NCI-H2196 treated with DMSO at 0.1 percent for 48 hours (cell line): Measurements from ENCODE around the gene NFATC1.
A peak's percentile ranks its signal among the peaks of the same experiment; 100 is the strongest.

Source experiments
- DNase-seq: peaks from one replicate; lab custom pipeline; 2025; ENCODE audit not compliant: unreplicated experiment; lab: John Stamatoyannopoulos, UW

NFATC1 gene

GRCh38 chr18:79395761-79396404 is at the start of gene NFATC1:
NFATC1 (plus strand) TSS chr18:79395930; CDS start chr18:79396225, 295 bp downstream.
- DNase-seq: peak; percentile 31

GRCh38 chr18:79345981-79346380 is 49.7 kb upstream of the NFATC1 start:
- no peak for DNase-seq

- DNase-seq: no peak
These were observed 47.7 kb upstream of the NFATC1 start for GRCh38 chr18:79348066-79348465.

DNA sequence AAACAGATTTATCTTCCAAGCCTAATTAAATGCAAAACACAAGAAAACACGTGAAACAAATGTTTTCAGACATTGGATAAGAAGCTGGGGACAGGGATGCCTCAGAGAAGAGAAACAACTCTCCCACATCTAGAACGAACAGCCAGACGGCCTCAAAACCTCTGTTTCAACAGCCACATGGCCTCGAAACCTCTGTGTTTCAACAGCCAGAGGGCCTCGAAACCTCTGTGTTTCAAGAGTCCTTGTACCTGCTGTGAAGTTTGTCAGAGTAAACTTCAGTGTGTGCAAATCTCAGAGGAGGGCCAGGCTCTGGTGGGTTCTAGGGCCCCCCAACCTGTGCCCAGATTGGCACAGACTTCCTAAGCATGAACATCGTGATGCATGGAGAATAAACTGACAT is 43.3 kb upstream of the NFATC1 start:
- no peak for DNase-seq

DNA sequence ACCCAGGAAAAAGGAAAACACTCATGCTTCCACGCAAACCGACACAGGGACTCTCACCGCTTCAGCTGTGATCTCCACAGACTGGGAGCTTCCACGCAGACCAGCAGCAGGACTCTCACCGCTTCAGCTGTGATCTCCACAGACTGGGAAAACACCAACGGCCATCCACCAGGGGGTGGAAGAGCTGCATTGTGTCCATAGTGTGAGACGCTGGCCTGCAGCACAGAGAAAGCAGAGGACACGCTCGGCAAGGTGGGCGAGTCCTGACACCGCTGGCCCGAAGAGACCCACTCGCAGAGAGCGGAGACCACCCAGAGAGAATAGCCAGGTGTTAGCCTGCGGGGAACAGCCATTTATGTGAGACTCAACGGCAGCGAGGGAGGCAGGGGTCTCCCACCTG is 42.5 kb upstream of the NFATC1 start:
- DNase-seq: no peak

GRCh38 chr18:79354350-79354749 is 41.4 kb upstream of the NFATC1 start:
- DNase-seq: no peak

DNA sequence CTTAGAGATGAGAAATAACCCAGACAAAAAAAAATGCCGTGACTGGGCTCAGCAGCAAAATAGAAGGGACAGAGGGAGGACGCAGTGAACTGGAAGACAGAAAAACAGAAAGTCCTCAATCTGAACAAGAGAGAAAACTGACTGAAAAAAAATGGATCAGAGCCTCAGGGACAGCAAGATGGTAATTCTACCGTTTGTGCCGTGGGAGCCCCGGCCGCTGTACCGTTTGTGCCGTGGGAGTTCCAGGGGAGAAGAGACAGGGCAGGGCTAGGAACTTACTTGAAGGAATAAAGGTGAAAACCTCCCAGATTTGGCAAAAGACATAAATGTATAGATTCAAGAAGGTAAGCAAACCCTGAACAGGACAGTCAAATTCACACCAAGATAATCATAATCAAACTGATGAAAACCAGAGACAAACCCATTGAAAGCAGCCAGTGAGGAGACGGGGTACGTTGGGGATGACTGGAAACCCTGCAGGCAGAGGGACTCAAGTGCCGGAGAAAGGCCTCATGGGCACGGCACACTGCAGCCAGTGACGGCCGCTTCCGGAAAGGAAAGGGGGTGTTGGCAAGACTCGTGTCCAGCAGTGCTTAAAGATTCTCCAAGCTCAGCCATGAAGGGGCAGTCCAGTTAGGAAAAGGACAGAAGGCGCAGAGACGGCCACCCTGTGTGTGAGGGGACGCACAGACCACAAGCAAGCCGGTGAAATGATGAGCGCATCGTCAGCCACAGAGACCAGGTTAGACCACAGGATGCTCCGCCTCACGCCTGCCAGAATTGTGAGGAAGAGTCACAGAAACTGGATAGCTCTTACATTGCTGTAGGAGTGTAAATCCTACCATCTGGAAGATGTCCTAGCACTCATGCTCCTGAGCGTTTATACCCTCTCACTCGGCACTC is 40.0 kb upstream of the NFATC1 start:
- no peak for DNase-seq

DNA sequence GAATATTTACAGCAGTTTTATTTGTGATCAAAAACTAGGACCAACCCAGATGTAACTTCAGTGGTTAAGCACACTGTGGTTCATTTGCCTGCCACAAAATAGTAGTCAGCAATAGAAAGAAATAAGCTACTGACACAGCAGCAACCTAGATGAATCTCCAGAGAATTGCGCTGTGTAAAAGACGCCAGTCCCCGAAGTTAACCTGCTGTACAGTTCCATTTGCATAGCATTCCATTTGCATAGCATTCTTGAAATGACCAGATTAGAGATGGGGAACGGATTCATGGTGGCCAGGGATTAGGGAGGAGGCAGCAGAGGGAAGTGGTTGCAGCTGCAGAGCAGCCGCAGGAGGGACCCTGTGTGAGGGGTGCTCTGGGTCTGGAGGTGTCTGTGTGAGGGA is 39.3 kb upstream of the NFATC1 start:
- DNase-seq: no peak

DNA sequence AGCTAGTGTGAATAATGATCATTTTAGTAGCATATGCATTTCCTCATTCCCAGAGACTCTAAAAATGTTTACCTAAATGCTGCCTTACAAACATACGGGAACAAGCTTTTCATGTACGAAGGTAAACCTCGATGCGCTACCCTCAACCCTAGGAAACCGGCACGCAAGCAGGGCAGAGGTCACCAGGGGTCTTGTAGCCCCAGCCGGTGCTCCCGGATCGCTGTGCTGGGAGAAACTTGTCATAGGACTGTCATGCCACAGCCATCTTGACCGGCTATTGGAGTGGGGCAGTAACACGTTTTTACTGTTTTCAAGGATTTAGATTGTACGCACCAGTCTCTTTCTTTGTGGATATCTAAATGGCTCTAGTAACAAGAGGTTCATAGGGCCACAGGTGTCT is 34.8 kb upstream of the NFATC1 start:
- no peak for DNase-seq

DNA sequence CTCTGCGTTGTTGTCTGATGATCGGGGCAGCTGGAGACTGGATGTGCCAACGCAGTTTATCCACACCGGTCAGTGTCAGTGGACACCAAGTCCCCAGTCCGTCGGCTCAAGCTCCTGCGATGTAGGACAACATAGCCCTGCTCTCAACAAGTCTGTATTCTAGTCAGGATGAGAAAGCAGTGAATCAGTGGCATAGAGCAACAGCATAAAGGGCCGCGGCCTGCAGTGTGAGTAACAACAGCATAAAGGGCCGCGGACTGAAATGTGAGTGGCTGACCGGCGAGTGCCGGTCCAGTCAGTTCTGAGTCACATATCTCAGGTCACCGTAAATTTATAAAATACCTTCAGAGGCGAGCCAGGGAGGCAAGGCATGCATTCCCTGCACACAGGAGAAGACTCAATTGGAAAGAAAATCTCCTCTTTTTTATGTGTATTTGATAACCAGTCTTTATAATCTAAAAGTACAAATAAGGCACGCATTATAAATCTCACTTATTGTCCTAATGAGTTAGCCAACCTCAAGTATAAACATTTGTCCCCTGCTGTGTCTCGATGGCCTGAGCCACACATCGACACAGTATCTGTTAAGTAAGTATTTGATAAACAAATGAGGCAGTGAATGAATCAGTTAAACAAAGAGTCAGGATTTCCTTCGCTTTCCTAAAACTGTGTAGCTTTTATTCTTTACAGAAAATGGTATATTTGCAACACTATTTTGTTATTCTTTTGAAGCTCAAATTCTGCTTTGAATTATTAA is 33.8 kb upstream of the NFATC1 start:
- no peak for DNase-seq

DNA sequence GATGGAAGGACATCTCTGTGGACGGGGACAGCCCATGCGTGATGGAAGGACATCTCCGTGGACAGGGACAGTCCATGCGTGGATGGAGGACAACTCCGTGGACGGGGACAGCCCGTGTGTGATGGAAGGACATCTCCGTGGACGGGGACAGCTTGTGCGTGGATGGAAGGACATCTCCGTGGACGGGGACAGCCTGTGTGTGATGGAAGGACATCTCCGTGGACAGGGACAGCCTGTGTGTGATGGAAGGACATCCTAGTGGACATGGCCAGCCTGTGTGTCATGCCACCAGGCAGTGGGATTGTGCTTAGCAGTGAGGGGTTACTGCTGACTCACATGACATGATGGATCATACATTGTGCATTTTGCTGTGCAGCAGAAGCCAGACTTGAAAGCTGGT is 30.0 kb upstream of the NFATC1 start:
- no peak for DNase-seq

DNA sequence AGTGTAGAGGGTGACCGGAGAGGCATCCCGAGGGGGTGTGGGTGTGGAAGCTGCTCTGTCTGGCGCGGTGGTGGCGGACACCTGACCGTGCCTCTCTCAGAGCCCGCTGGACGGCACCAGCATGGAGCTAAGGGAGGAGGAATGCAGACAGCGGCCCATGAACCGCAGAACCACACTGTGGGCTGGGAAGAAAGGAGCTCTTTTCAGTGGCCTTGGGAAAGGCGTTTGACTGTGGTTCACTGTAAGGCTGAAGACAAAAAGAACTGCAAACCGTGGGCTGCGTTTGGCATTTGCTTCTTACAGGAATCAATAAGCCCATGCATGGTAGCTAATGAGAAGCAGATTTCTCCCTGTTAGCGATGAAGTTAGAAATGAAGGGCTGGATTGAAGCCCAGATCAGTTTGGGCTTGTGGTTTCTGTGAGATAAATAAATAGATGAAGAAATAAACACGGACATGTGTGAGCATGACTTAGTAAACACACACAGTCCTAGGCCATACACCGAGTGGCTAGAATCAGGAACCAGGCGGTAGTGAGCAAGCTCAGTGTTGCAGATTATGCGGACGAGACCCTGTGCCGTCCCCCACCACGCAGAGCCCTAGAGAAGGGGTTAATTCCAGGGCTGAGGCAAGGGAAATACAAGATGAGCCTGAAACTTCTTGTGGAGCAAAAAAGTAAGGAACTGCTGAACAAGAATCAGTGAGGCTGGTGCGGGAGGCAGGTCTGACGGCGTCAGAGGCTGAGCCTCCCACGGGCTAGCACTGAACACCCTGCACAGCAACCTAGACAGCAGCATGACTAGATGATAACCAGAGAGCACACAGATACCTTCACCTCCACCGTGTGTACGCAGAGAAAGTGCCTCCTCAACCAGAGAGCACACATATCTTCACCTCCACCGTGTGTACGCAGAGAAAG is 29.3 kb upstream of the NFATC1 start:
- no peak for DNase-seq

DNA sequence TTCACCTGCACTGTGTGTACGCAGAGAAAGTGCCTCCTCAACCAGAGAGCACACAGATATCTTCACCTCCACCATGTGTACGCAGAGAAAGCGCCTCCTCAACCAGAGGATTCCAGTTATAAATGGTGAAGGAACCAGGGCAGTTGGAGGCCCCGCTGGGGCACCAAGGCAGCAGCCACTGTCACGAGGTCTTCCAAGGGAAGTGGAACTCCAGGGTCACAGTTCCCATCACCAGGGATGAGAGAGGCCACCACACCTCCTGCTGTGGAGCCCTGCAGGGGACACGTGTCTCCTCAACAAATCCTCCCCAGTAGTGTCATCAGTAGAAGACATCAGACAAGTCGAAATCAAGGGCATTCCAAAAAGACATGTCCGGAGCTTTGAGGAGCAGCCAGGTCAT is 28.2 kb upstream of the NFATC1 start:
- DNase-seq: no peak

- DNase-seq: no peak
These were observed 27.7 kb upstream of the NFATC1 start for GRCh38 chr18:79367989-79368388.

DNA sequence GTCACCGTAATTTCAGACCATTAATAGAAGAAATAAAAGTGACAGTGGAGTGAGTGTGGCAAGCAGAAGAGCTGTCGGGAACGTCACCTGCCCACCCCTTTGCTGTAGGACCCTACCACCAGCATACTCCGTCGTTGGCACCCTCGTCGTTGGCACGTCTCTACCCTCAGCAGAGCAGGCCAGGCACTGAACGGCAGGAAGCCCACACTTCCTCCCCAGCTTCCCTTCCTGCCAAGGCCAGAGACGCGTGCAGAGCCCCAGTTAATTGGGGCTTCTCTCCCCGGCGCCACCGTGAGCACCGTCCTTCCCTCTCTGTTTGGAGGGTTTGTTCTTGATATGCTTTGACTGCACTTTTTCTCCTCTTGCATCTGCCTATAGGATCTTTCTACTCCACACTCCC is 27.0 kb upstream of the NFATC1 start:
- DNase-seq: no peak

DNA sequence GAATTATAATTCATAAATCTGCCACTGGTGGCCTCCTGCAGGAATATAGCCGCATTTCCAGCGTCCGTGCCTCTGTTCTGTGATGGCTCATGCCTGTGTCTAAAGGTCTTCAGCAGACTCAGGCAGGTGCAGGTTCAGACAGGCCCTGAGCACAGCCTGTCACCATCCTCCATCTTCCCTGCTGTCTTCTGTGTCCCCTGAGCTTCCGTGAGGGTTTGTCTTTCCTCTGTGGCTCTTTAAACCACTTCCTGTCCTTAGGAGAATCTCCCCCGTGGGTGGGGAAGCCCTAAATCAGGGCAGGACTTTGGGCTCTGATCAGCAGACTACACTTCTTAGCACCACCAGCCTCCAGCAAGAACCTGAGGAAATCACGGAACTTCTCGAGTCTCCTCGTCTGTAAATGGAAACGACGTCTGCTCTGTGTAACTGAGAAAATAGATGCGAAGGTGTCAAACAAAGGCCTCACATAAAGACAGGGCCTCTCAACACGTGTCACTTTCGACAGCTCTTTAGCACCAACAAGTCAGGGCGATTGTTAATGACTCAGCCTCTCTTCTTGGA is 24.1 kb upstream of the NFATC1 start:
- no peak for DNase-seq

GRCh38 chr18:79372461-79372860 is 23.3 kb upstream of the NFATC1 start:
- no peak for DNase-seq

GRCh38 chr18:79372991-79373390 is 22.7 kb upstream of the NFATC1 start:
- no peak for DNase-seq

- DNase-seq: no peak
These were observed 22.0 kb upstream of the NFATC1 start for GRCh38 chr18:79373736-79374135.

GRCh38 chr18:79374408-79375171 is 21.1 kb upstream of the NFATC1 start:
- DNase-seq: no peak
